ENCODE measurements around the gene FGF2.

Gene FGF2

DNA sequence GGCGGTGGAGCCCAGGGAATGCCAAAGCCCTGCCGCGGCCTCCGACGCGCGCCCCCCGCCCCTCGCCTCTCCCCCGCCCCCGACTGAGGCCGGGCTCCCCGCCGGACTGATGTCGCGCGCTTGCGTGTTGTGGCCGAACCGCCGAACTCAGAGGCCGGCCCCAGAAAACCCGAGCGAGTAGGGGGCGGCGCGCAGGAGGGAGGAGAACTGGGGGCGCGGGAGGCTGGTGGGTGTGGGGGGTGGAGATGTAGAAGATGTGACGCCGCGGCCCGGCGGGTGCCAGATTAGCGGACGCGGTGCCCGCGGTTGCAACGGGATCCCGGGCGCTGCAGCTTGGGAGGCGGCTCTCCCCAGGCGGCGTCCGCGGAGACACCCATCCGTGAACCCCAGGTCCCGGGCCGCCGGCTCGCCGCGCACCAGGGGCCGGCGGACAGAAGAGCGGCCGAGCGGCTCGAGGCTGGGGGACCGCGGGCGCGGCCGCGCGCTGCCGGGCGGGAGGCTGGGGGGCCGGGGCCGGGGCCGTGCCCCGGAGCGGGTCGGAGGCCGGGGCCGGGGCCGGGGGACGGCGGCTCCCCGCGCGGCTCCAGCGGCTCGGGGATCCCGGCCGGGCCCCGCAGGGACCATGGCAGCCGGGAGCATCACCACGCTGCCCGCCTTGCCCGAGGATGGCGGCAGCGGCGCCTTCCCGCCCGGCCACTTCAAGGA, at the start of gene FGF2:
FGF2 (plus strand) TSS at position 279 of the 705 bp plus-strand sequence; CDS start at position 623, 344 bp downstream.
- DNase-seq (ENCODE audit: extremely low read depth, insufficient read length), result peak; percentile 59
- no peaks in the 10 kb centered on the region for H3K36me3 ChIP-seq (ENCODE audit: control insufficient read depth, insufficient read depth, low read length)
- TF ChIP-seq, protein P1, sequence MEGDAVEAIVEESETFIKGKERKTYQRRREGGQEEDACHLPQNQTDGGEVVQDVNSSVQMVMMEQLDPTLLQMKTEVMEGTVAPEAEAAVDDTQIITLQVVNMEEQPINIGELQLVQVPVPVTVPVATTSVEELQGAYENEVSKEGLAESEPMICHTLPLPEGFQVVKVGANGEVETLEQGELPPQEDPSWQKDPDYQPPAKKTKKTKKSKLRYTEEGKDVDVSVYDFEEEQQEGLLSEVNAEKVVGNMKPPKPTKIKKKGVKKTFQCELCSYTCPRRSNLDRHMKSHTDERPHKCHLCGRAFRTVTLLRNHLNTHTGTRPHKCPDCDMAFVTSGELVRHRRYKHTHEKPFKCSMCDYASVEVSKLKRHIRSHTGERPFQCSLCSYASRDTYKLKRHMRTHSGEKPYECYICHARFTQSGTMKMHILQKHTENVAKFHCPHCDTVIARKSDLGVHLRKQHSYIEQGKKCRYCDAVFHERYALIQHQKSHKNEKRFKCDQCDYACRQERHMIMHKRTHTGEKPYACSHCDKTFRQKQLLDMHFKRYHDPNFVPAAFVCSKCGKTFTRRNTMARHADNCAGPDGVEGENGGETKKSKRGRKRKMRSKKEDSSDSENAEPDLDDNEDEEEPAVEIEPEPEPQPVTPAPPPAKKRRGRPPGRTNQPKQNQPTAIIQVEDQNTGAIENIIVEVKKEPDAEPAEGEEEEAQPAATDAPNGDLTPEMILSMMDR (IDR thresholded peaks at IDR 0.05; ENCODE audit: insufficient read depth, low read length, poor library complexity, severe bottlenecking), result no peak
- peak within 1 kb of the TSS; percentile 82 for H3K4me3 ChIP-seq (replicated peaks; ENCODE audit: low read depth, low read length)
- no peaks in the 10 kb centered on the region for H3K27me3 ChIP-seq (replicated peaks; ENCODE audit: control insufficient read depth, insufficient read depth, low read length)

DNA sequence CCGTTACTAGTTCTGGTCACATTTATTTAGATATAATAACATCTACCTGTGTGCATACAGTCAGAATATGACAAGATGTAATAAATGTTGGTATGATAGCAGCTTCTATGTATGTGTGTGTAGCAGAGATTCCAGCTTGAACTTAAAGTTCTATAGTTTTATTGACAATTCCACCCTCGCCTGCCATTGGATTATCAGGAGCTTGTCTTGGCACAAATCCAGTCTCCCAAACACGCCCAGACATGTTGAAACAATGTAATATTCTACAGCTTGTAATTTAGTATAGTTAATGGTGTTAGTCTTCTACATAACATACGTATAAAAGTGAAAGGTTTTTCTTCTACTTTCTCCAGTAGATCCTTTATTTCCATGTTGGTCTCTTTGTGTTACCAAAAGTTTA, 49.7 kb upstream of the FGF2 start:
- Histone ChIP-seq H3K36me3 (ENCODE audit: control insufficient read depth, insufficient read depth, low read length) (no peaks in the 10 kb centered on the region), H3K4me3 (replicated peaks; ENCODE audit: low read depth, low read length) (no peak overlapping the region), H3K27me3 (replicated peaks; ENCODE audit: control insufficient read depth, insufficient read depth, low read length) (no peaks in the 10 kb centered on the region)
- no peak for DNase-seq (ENCODE audit: extremely low read depth, insufficient read length)
- TF ChIP-seq, protein P1 (IDR thresholded peaks at IDR 0.05; ENCODE audit: insufficient read depth, low read length, poor library complexity, severe bottlenecking), result no peak

DNA sequence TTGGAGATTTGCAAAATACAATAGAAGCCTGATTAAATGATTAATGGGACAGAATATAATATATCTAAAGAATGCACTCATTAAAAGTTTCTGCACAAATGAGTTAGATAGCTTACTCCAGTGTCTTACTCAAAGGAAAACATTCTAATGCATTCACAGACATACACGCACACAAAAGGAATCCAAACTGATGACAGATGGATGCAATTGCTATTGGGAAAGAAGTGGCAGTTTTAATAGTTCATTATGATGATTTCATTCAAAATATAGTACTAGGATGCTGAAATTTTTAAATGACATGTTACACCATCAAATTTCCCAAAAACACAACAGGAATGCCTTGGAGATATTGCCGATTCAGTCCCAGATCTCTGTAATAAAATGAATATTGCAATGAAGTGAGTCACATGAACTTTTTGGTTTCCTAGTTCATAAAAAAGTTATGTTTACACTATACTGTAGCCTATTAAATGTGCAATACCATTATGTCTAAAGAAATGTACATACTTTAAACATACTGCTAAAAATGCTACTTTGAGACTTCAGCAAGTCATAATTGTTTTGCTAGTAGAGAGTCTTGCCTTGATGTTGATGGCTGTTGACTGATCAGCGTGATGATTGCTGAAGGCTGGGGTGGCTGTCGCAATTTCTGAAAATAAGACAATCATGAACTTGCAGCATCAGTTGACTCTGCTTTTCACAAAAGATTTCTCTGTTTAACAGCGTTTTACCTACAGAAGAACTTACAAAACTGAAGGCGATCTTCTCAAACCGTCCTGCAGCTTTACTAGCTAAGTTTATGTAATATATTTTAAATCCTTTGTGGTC, 48.6 kb upstream of the FGF2 start:
- H3K36me3 ChIP-seq (ENCODE audit: control insufficient read depth, insufficient read depth, low read length), result no peaks in the 10 kb centered on the region
- no peak overlapping the region for H3K4me3 ChIP-seq (replicated peaks; ENCODE audit: low read depth, low read length)
- DNase-seq (ENCODE audit: extremely low read depth, insufficient read length), result no peak
- H3K27me3 ChIP-seq (replicated peaks; ENCODE audit: control insufficient read depth, insufficient read depth, low read length), result no peaks in the 10 kb centered on the region
- TF ChIP-seq, protein P1 (IDR thresholded peaks at IDR 0.05; ENCODE audit: insufficient read depth, low read length, poor library complexity, severe bottlenecking), result no peak

DNA sequence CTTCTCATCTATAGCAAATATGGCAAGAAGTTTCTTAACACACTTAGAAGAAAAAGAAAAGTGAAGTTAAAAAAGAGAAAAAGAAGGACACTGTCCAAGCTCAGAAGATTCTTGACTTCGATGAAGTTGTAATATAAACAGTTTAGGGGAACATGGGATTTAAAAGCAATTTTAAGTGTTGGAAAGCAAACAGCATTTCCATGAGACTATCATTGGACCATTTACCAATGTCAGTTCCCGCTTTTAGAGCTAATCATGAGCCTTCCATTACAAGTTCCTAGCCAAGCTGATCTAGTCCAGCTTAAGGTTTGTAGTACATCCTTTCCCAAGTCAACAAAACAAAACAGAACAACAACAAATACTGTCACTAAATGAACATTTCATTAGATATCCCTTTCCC, 45.1 kb upstream of the FGF2 start:
- no peaks in the 10 kb centered on the region; the same call in 1 of the 2 replicates for H3K36me3 ChIP-seq (ENCODE audit: control insufficient read depth, insufficient read depth, low read length)
- DNase-seq (ENCODE audit: extremely low read depth, insufficient read length), result no peak
- H3K27me3 ChIP-seq (replicated peaks; ENCODE audit: control insufficient read depth, insufficient read depth, low read length), result no peaks in the 10 kb centered on the region
- H3K4me3 ChIP-seq (replicated peaks; ENCODE audit: low read depth, low read length), result no peak overlapping the region
- TF ChIP-seq, protein P1 (IDR thresholded peaks at IDR 0.05; ENCODE audit: insufficient read depth, low read length, poor library complexity, severe bottlenecking), result no peak

DNA sequence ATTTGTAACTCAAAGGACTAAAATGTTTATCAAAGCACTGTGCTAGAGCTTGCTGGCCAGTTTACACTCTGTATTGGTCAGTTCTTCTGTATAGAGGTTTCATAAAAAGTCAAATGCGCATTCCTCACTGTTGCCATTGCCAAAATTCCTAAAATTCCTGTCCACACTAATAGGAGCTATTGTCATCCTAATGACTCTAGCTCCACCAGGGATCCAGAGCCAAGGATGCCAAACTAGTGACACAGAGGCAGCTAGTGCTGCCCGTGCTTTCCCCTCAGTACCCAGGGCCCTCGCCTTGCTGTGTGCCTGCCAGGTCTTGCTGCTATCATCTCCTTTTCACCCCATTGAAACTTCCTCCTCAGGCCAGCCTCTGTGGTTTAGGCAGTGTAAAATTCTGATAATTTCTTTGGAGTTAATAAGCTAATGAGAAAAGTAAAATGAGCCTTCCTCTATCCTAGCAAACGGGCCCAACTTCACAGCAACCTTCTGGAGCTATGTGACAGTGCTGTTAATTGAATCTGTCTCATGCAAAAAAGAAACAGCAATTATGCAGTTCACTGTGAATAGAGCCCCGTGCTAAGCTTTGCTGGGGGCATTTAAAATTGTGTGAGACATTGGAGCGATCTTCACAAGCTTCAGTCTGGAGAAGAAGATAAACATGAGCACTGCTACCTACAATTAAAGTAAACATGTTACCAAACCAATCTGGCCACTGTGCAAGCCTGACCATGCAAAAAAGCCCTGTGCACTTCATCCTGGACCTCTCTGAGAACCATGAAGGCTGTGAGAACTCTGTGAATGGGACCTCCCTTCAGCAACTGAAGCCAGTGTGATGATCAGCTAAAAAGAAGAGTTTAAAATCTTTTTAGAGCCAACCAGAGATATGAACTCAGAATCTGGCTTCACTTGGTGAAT, 43.1 kb upstream of the FGF2 start:
- TF ChIP-seq, protein P1 (IDR thresholded peaks at IDR 0.05; ENCODE audit: insufficient read depth, low read length, poor library complexity, severe bottlenecking), result no peak
- Histone ChIP-seq H3K27me3 (replicated peaks; ENCODE audit: control insufficient read depth, insufficient read depth, low read length) (no peaks in the 10 kb centered on the region), H3K36me3 (ENCODE audit: control insufficient read depth, insufficient read depth, low read length) (no peaks in the 10 kb centered on the region; the same call in 1 of the 2 replicates), H3K4me3 (replicated peaks; ENCODE audit: low read depth, low read length) (no peak overlapping the region)
- DNase-seq (ENCODE audit: extremely low read depth, insufficient read length), result no peak

Data from GM06990 (cell line).